Lower leg skin (tissue), 4 donors: ENCODE measurements around the gene SPPL3. TPM values are rescaled to one million over a fixed set of nuclear protein-coding genes. Genes with fewer than 3 reads are reported as not detected.

Experiments
- DNase-seq, 2 donors: peaks; one replicate each; pipeline ENCODE4 v3.0.0-alpha.2; 2019; ENCODE audit warnings: low spot score in 2 of 2
- H3K4me3 ChIP-seq: fragments of 200-600 bp; sonication (generic); 2 replicates; pipeline ENCODE4 v1.5.1; 2017; ENCODE audit warnings: mild to moderate bottlenecking, low read depth; ENCODE audit not compliant: poor library complexity, severe bottlenecking
- CTCF ChIP-seq, 3 donors: fragments of 450-650 bp; IDR thresholded peaks; one replicate each; pipeline ENCODE4 v1.5.1; 2016; ENCODE audit warnings: antibody characterized with exemption in 3 of 3, mild to moderate bottlenecking in 3 of 3, moderate library complexity in 2 of 3
- POLR2A ChIP-seq, 2 donors: fragments of 450-650 bp; IDR thresholded peaks; one replicate each; pipeline ENCODE4 v1.6.1; 2016 to 2017; ENCODE audit warnings: antibody characterized with exemption in 2 of 2, mild to moderate bottlenecking in 1 of 2, moderate library complexity in 1 of 2
- WGBS, 2 donors: methylation state at CpG; one replicate each; pipeline ENCODE4 v1.1.5; 2018; 5-methylcytosine and 5-hydroxymethylcytosine counted together
- intact Hi-C: fragments of 100-400 bp; cut with DNase I; formaldehyde crosslinking; loops from one replicate; pipeline ENCODE4 v1.15.0; 2023; ENCODE audit warnings: low total_unique reads
- total RNA-seq, 4 donors: library from RNA; depleted of rRNA; stranded (reverse); fragments of >200 nt; gene quantifications; one replicate each; pipeline ENCODE4 v1.1.0, GENCODE V29; 2016

The SPPL3 gene
- total RNA-seq, 4 donors from 2014 or later: 47.3 to 59.0 (median 52.4) TPM

DNA sequence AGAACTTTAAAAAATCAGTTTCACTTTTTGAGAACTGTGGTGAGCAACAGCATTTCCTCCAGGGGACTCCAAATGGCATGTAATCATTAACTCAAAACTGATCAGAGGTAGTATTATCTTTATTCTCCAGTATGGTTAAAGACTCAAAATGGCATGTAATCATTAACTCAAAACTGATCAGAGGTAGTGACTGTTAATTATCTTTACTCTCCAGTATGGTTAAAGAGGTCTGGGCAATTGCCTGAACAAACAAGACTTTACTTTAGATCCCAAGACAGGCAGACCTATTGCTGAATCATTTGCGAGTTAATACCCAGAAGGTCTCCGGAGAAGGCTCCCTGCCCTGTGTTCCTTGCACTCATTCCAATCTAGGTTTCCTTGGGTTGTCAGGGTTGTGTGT is 185.1 kb downstream of the SPPL3 start:
- no peak overlapping the region for H3K4me3 ChIP-seq
- no peak for TF ChIP-seq POLR2A (IDR thresholded peaks at IDR 0.05)
- no peak for TF ChIP-seq CTCF (IDR thresholded peaks at IDR 0.05)
- 90 to 92% methylated on average over 2 of the region's 2 CpGs for WGBS, 2 donors
- no peak for DNase-seq
- intact Hi-C loops: loop anchor here (10.0 kb wide), 1 partner anchor 134 kb away; the partner anchor contains the start of gene POP5

DNA sequence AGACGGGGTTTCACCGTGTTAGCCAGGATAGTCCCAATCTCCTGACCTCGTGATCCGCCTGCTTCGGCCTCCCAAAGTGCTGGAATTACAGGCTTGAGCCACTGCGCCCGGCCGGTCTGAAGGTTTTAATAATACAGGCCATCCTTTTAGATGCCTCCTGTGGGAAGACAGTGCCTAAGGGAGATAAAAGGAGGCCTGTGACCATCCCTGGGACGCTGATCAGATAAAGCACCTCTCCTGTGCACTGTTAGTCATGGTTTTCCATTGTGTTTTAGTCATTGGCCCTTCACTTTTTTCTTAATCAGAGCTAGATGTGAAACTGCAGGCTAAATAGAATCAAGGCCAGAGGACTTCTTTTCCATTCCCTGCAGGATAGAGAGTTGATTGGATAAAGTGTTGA is 186.1 kb downstream of the SPPL3 start:
- 95 to 96% methylated on average over 9 of the region's 9 CpGs for WGBS, 2 donors
- intact Hi-C loops: loop anchor here (10.0 kb wide), 1 partner anchor 133 kb away; the partner anchor contains the start of gene POP5
- H3K4me3 ChIP-seq: no peak overlapping the region
- TF ChIP-seq POLR2A (IDR thresholded peaks at IDR 0.05): no peak
- TF ChIP-seq CTCF (IDR thresholded peaks at IDR 0.05): no peak
- no peak for DNase-seq

- intact Hi-C loops: loop anchor here (5.0 to 10.0 kb wide), 2 partner anchors 67 to 129 kb away; partner anchors contain the start of gene POP5
- WGBS, 2 donors: 19 to 25% methylated on average over 4 of the region's 4 CpGs
- DNase-seq: peak in 1 of 2 donors; percentile 80
- TF ChIP-seq POLR2A (IDR thresholded peaks at IDR 0.05) (no peak), CTCF (IDR thresholded peaks at IDR 0.05) (no peak)
- no peak overlapping the region for H3K4me3 ChIP-seq
Measured at GRCh38 chr12:120713861-120714482, 190.2 kb downstream of the SPPL3 start.

DNA sequence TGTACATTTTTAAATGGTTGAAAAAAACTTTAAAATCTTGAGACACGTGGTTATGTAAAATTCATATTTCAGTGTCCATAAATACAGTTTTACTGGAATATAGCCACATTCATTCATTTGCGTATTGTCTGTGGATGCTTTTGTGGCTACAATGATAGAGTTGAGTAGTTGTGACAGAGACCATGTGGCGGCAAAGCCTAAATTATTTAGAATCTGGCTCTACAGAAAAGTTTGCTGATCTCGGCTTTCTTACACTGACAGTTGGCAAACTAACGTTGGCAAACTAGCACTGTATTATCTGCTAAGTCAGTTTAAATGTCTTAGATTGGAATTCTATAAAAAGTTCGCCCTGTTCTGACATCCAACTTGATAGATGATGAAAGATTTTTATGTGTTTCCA is 191.5 kb downstream of the SPPL3 start:
- no peak overlapping the region for H3K4me3 ChIP-seq
- intact Hi-C loops: loop anchor here (5.0 to 10.0 kb wide), 2 partner anchors 65 to 128 kb away; partner anchors contain the start of gene POP5
- TF ChIP-seq POLR2A (IDR thresholded peaks at IDR 0.05): no peak
- no peak for TF ChIP-seq CTCF (IDR thresholded peaks at IDR 0.05)
- WGBS, 2 donors: 71 to 75% methylated on average over 6 of the region's 6 CpGs
- no peak for DNase-seq

Other genes with a start within 250 kb of the SPPL3 start
- 10 to 100 TPM; 15.4 to 53.3 (median 40.9) TPM for gene MLEC, start 217.2 kb downstream of the SPPL3 start, total RNA-seq
- gene UNC119B, start 193.9 kb downstream of the SPPL3 start, total RNA-seq: 10 to 100 TPM in 3 of 4 donors, 1 to 10 TPM in 1; 5.0 to 20.3 (median 13.9) TPM
- gene ACADS, start 178.5 kb downstream of the SPPL3 start, total RNA-seq: 10 to 100 TPM; 21.3 to 37.1 (median 29.1) TPM
- gene HNF1A, start 74.2 kb upstream of the SPPL3 start, total RNA-seq: under 1 TPM in 2 of 4 donors, not detected in 2; 0.10 to 0.23 TPM
- 1 to 10 TPM; 4.3 to 8.9 (median 6.1) TPM for gene C12orf43, start 112.1 kb upstream of the SPPL3 start, total RNA-seq
- under 1 TPM in 2 of 4 donors, not detected in 2; 0.25 to 0.39 TPM for gene OASL, start 134.9 kb upstream of the SPPL3 start, total RNA-seq
- 10 to 100 TPM in 3 of 4 donors, 1 to 10 TPM in 1; 9.8 to 38.6 (median 24.4) TPM for gene P2RX7, start 228.5 kb upstream of the SPPL3 start, total RNA-seq